ENCODE data around the gene HAUS7. TPM values are rescaled to one million over a fixed set of nuclear protein-coding genes. Genes with fewer than 3 reads are reported as not detected.

The HAUS7 gene
- polyA plus RNA-seq, 1 experiment = 38.4 TPM

DNA sequence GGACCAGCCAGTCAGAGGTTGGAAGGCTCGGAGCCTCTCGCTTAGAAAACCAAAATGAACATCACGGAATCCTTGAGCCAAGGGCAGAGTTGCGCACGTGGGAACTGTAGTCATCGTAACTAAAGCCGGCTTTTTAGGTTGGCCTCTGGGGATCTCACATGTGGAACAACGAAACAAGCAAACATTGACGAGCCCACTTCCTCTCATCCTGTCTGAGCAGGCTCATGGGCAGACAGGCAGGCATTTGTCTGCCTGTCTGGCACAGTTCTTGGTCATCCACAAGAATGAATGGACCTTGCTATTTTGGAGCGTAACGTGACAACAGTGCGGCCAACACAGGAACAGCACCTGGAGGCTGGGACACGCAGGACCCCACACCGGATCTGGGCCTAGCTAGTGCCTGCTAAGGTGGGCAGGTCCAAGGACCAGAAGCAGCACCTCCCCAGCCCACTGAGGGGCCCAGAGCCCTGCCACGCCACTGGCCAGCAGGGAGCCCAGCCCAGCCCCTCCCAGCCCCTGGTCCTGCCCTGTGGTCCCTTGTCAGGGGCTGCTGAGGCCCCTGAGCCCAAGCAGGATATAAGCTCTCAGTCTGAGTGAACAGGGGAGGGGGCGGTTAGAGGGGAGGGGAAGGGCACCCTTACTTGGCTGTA, 15.3 kb downstream of the HAUS7 start:
- H3K36me3 ChIP-seq (ENCODE audit: control insufficient read depth, insufficient read depth, low read length) = peaks cover 3% of the 10 kb centered on the region
- CTCF ChIA-PET = no interaction called here
- no peak for DNase-seq (ENCODE audit: low read depth)
- no peaks in the 10 kb centered on the region for H3K27me3 ChIP-seq (ENCODE audit: control insufficient read depth, insufficient read depth, low read length)
- no peak overlapping the region for H3K4me3 ChIP-seq (ENCODE audit: low read depth, low read length)
- TF ChIP-seq, protein P1, sequence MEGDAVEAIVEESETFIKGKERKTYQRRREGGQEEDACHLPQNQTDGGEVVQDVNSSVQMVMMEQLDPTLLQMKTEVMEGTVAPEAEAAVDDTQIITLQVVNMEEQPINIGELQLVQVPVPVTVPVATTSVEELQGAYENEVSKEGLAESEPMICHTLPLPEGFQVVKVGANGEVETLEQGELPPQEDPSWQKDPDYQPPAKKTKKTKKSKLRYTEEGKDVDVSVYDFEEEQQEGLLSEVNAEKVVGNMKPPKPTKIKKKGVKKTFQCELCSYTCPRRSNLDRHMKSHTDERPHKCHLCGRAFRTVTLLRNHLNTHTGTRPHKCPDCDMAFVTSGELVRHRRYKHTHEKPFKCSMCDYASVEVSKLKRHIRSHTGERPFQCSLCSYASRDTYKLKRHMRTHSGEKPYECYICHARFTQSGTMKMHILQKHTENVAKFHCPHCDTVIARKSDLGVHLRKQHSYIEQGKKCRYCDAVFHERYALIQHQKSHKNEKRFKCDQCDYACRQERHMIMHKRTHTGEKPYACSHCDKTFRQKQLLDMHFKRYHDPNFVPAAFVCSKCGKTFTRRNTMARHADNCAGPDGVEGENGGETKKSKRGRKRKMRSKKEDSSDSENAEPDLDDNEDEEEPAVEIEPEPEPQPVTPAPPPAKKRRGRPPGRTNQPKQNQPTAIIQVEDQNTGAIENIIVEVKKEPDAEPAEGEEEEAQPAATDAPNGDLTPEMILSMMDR (IDR thresholded peaks at IDR 0.05; ENCODE audit: insufficient read depth, low read depth, low read length) = no peak
- POLR2A ChIA-PET = no interaction called here

DNA sequence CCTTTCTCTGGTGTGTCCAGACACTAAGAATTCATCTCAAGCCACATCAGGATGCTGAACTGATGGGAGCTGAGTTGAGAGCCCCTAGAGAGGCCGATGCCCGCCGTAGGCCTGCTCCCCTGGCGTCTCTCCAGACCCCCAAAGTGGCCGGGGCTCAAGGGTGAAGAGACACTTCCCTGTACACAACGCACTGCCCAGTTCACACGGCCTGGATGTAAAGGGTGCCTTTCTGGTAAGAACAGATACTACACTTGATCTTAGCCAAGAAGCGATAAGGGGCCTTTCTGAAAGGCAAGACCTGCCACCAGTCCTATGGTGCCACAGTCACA, 19.5 kb downstream of the HAUS7 start:
- H3K36me3 ChIP-seq (ENCODE audit: control insufficient read depth, insufficient read depth, low read length) = peaks cover 2% of the 10 kb centered on the region
- H3K4me3 ChIP-seq (ENCODE audit: low read depth, low read length) = no peak overlapping the region
- POLR2A ChIA-PET = no interaction called here
- TF ChIP-seq, protein P1 (IDR thresholded peaks at IDR 0.05; ENCODE audit: insufficient read depth, low read depth, low read length) = no peak
- H3K27me3 ChIP-seq (ENCODE audit: control insufficient read depth, insufficient read depth, low read length) = no peaks in the 10 kb centered on the region
- DNase-seq (ENCODE audit: low read depth) = no peak
- CTCF ChIA-PET = no interaction called here

- POLR2A ChIA-PET = no interaction called here
- Histone ChIP-seq H3K36me3 (ENCODE audit: control insufficient read depth, insufficient read depth, low read length) (peaks cover 1% of the 10 kb centered on the region), H3K4me3 (ENCODE audit: low read depth, low read length) (no peak overlapping the region), H3K27me3 (ENCODE audit: control insufficient read depth, insufficient read depth, low read length) (no peaks in the 10 kb centered on the region)
- TF ChIP-seq, protein P1 (IDR thresholded peaks at IDR 0.05; ENCODE audit: insufficient read depth, low read depth, low read length) = no peak
- CTCF ChIA-PET = interaction anchor here (1.0 kb wide), 1 partner anchor 17 kb away, joined by 3 read pairs; no protein-coding TSS in a partner anchor
- no peak for DNase-seq (ENCODE audit: low read depth)
Observed at GRCh38 chrX:153450114-153450948, 20.0 kb downstream of the HAUS7 start.

DNA sequence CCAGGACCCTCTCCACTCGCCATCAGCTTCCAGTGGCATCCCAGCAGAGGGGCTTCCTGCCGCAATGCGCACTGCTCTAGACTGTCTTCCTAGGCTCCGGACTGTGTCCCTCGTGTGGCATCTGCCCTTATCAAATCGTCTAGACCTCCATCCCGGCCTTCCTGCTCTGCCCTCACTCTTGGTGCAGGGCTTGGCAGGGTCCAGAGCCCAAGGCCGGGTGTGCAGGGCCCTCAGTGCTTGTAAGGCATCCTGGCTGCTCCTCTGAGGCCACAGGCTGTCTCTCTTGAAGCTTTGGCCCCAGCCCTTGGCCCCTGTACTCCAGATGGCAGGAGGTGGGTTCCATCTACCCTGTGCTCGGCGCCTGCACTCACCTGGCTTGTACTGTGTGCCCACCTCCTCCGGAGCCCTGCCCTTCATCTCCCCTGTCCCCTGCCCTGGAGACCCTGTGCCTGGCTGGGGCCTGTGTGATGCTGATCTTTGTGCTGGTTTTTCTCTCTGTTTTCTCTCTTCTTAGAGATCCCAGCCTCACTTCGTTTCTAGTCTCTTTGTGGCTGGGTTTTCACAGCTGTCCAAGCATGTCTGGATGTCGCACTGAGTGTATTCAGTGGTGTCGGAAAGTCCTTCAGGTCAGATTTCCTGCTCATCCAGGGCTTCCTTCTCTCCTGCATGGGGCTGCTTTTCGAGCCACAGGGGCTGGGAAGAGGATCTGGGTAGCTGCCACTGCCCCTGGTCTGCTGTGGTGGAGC, 20.8 kb downstream of the HAUS7 start:
- no peak overlapping the region for H3K4me3 ChIP-seq (ENCODE audit: low read depth, low read length)
- no peak for DNase-seq (ENCODE audit: low read depth)
- POLR2A ChIA-PET = no interaction called here
- TF ChIP-seq, protein P1 (IDR thresholded peaks at IDR 0.05; ENCODE audit: insufficient read depth, low read depth, low read length) = no peak
- H3K36me3 ChIP-seq (ENCODE audit: control insufficient read depth, insufficient read depth, low read length) = peaks cover 1% of the 10 kb centered on the region; the same call in 1 of the 2 replicates
- CTCF ChIA-PET = interaction anchor here (0.8 to 1.0 kb wide), 2 partner anchors 18 to 36 kb away, joined by 3 read pairs; no protein-coding TSS in a partner anchor
- H3K27me3 ChIP-seq (ENCODE audit: control insufficient read depth, insufficient read depth, low read length) = no peaks in the 10 kb centered on the region

All from BJ (cell line).